Activated T-cell treated with anti-CD3 and anti-CD28 coated beads, Interleukin-2, amount 50 U/mL, for 48 hours (primary cell): ENCODE data around the gene CDH2.
"Not testable (repeated sequence)": the region's sequence is repeated elsewhere in the genome, so short reads cannot be mapped to it uniquely, and the experiment has no call there.

Experiments used
- DNase-seq, 2 experiments: peaks; one replicate each; pipeline ENCODE4 v3.0.0-alpha.2; 2020

Gene CDH2

GRCh38 chr18:27969206-27969605 is 207.7 kb downstream of the CDH2 start:
- no peak for DNase-seq

- no peak for DNase-seq
Measured at GRCh38 chr18:27967913-27968824, 208.8 kb downstream of the CDH2 start.

GRCh38 chr18:27966881-27967280 is 210.0 kb downstream of the CDH2 start:
- no peak for DNase-seq

GRCh38 chr18:27964811-27965210 is 212.1 kb downstream of the CDH2 start:
- DNase-seq: no peak

GRCh38 chr18:27959101-27959500 is 217.8 kb downstream of the CDH2 start:
- DNase-seq: no peak

GRCh38 chr18:27956001-27956640 is 220.8 kb downstream of the CDH2 start:
- no peak for DNase-seq

- no peak for DNase-seq
Measured at GRCh38 chr18:27954226-27954625, 222.7 kb downstream of the CDH2 start.

- no peak for DNase-seq
Measured at GRCh38 chr18:27952741-27953140, 224.2 kb downstream of the CDH2 start.

GRCh38 chr18:27950648-27951228 is 226.2 kb downstream of the CDH2 start:
- no peak for DNase-seq

- DNase-seq: no peak
Measured at GRCh38 chr18:27948986-27949385, 227.9 kb downstream of the CDH2 start.

- no peak for DNase-seq
Measured at GRCh38 chr18:27942706-27943105, 234.2 kb downstream of the CDH2 start.

- DNase-seq: no peak
Measured at GRCh38 chr18:27931535-27931934, 245.4 kb downstream of the CDH2 start.

- DNase-seq: no peak
Measured at GRCh38 chr18:27922780-27923179, 254.2 kb downstream of the CDH2 start.

GRCh38 chr18:27921904-27922751 is 254.8 kb downstream of the CDH2 start:
- DNase-seq: no peak

- DNase-seq: no peak
Measured at GRCh38 chr18:27921392-27921791, 255.5 kb downstream of the CDH2 start.

- DNase-seq: no peak
Measured at GRCh38 chr18:27920836-27921235, 256.1 kb downstream of the CDH2 start.

- not testable (repeated sequence) for DNase-seq
Measured at GRCh38 chr18:27906189-27906588, 270.7 kb downstream of the CDH2 start.

- DNase-seq: no peak
Measured at GRCh38 chr18:27903906-27904305, 273.0 kb downstream of the CDH2 start.

GRCh38 chr18:27901424-27902226 is 275.3 kb downstream of the CDH2 start:
- no peak for DNase-seq
